Activated naive CD4-positive, alpha-beta T cell treated with anti-CD3 and anti-CD28 coated beads, Interleukin-2, amount 50 U/mL, for 72 hours (primary cell): Measurements from ENCODE around the gene TMEM63C. TPM values are rescaled to one million over a fixed set of nuclear protein-coding genes. Genes with fewer than 3 reads are reported as not detected.
A peak's percentile ranks its signal among the peaks of the same experiment; 100 is the strongest.

Experiments
- ATAC-seq, 2 donors: fragments of 150-1000 bp; cut with Tn5 transposase; 2 replicates each; pipeline ENCODE4 v1.10.0; 2021; ENCODE audit warnings: mild to moderate bottlenecking in 2 of 2, moderate library complexity in 2 of 2
- DNase-seq, 2 donors: peaks; one replicate each; pipeline ENCODE4 v3.0.0; 2021 to 2022; ENCODE audit warnings: low spot score in 2 of 2
- H3K27ac Mint-ChIP-seq, 2 donors: one replicate each; pipeline ENCODE4 v1.8.0; 2022; ENCODE audit warnings: mild to moderate bottlenecking in 2 of 2, mixed read lengths in 2 of 2
- H3K36me3 Mint-ChIP-seq, 2 donors: one replicate each; pipeline ENCODE4 v1.8.0; 2022; ENCODE audit warnings: mixed read lengths in 2 of 2
- H3K9me3 Mint-ChIP-seq, 2 donors: one replicate each; pipeline ENCODE4 v1.8.0; 2022; ENCODE audit warnings: mixed read lengths in 2 of 2
- total RNA-seq, 2 donors: library from RNA; stranded (reverse); gene quantifications; one replicate each; pipeline ENCODE4 v1.2.3, GENCODE V29; 2022

The TMEM63C gene
- total RNA-seq, 2 donors from 2014 or later: 0.32 to 1.1 TPM

- ATAC-seq: no peak
- no peaks in the 10 kb centered on the region for H3K9me3 Mint-ChIP-seq
Measured at GRCh38 chr14:77253333-77254190, 72.0 kb downstream of the TMEM63C start.

GRCh38 chr14:77256694-77257093 lies 75.1 kb downstream of the TMEM63C start:
- no peaks in the 10 kb centered on the region for H3K9me3 Mint-ChIP-seq
- H3K27ac Mint-ChIP-seq: no peak overlapping the region
- no peaks in the 10 kb centered on the region for H3K36me3 Mint-ChIP-seq
- no peak for DNase-seq
- no peak for ATAC-seq

More at GRCh38 chr14:77253333-77254190, 72.0 kb downstream of the TMEM63C start:
- no peak overlapping the region for H3K27ac Mint-ChIP-seq
- no peaks in the 10 kb centered on the region for H3K36me3 Mint-ChIP-seq
- DNase-seq: no peak

GRCh38 chr14:77257700-77258099 lies 76.1 kb downstream of the TMEM63C start:
- Mint-ChIP-seq H3K36me3 (no peaks in the 10 kb centered on the region), H3K9me3 (no peaks in the 10 kb centered on the region), H3K27ac (no peak overlapping the region)
- DNase-seq (no peak), ATAC-seq (no peak)

- Mint-ChIP-seq H3K27ac (no peak overlapping the region), H3K36me3 (no peaks in the 10 kb centered on the region), H3K9me3 (no peaks in the 10 kb centered on the region)
- ATAC-seq (no peak), DNase-seq (no peak)
Measured at GRCh38 chr14:77258566-77258965, 77.0 kb downstream of the TMEM63C start.

- ATAC-seq (no peak), DNase-seq (no peak)
- Mint-ChIP-seq H3K36me3 (no peaks in the 10 kb centered on the region), H3K27ac (no peak overlapping the region), H3K9me3 (no peaks in the 10 kb centered on the region)
Measured at GRCh38 chr14:77259025-77259715, 77.6 kb downstream of the TMEM63C start.

- ATAC-seq: no peak
- no peak for DNase-seq
- no peaks in the 10 kb centered on the region for H3K36me3 Mint-ChIP-seq
- H3K27ac Mint-ChIP-seq: no peak overlapping the region
- H3K9me3 Mint-ChIP-seq: no peaks in the 10 kb centered on the region
Measured at GRCh38 chr14:77260199-77260598, 78.6 kb downstream of the TMEM63C start.

- H3K9me3 Mint-ChIP-seq: no peaks in the 10 kb centered on the region
- DNase-seq: no peak
- H3K36me3 Mint-ChIP-seq: no peaks in the 10 kb centered on the region
- H3K27ac Mint-ChIP-seq: no peak overlapping the region
- ATAC-seq: no peak
Measured at GRCh38 chr14:77260631-77261030, 79.0 kb downstream of the TMEM63C start.

- Mint-ChIP-seq H3K9me3 (peaks cover 0 to 5% of the 10 kb centered on the region in 2 donors), H3K36me3 (peaks cover 0 to 12% of the 10 kb centered on the region in 2 donors), H3K27ac (no peak overlapping the region)
- DNase-seq (no peak), ATAC-seq (no peak)
Measured at GRCh38 chr14:77264466-77265186, 83.0 kb downstream of the TMEM63C start.

- ATAC-seq (no peak), DNase-seq (no peak)
- Mint-ChIP-seq H3K9me3 (peaks cover 0 to 5% of the 10 kb centered on the region in 2 donors), H3K27ac (no peak overlapping the region), H3K36me3 (peaks cover 0 to 12% of the 10 kb centered on the region in 2 donors)
Measured at GRCh38 chr14:77265187-77265515, 83.6 kb downstream of the TMEM63C start.

GRCh38 chr14:77265561-77266335 lies 84.2 kb downstream of the TMEM63C start:
- DNase-seq (no peak), ATAC-seq (no peak)
- Mint-ChIP-seq H3K27ac (no peak overlapping the region), H3K36me3 (peaks cover 0 to 12% of the 10 kb centered on the region in 2 donors), H3K9me3 (peaks cover 0 to 5% of the 10 kb centered on the region in 2 donors)

GRCh38 chr14:77266336-77266735 lies 84.7 kb downstream of the TMEM63C start:
- peaks cover 0 to 12% of the 10 kb centered on the region in 2 donors for H3K36me3 Mint-ChIP-seq
- ATAC-seq (no peak), DNase-seq (no peak)
- peaks cover 0 to 5% of the 10 kb centered on the region in 2 donors for H3K9me3 Mint-ChIP-seq
- H3K27ac Mint-ChIP-seq: no peak overlapping the region

GRCh38 chr14:77267937-77268699 lies 86.5 kb downstream of the TMEM63C start:
- Mint-ChIP-seq H3K9me3 (peaks cover 0 to 5% of the 10 kb centered on the region in 2 donors), H3K36me3 (peaks cover 0 to 12% of the 10 kb centered on the region in 2 donors), H3K27ac (no peak overlapping the region)
- no peak for DNase-seq
- no peak for ATAC-seq

- Mint-ChIP-seq H3K27ac (no peak overlapping the region), H3K9me3 (peaks cover 0 to 5% of the 10 kb centered on the region in 2 donors), H3K36me3 (peaks cover 0 to 12% of the 10 kb centered on the region in 2 donors)
- ATAC-seq: peak in 1 of 2 donors; percentile 22
- no peak for DNase-seq
Measured at GRCh38 chr14:77268989-77269600, 87.5 kb downstream of the TMEM63C start.

GRCh38 chr14:77270361-77271112 lies 88.9 kb downstream of the TMEM63C start:
- ATAC-seq: no peak
- peaks cover 0 to 5% of the 10 kb centered on the region in 2 donors for H3K9me3 Mint-ChIP-seq
- H3K36me3 Mint-ChIP-seq: peaks cover 0 to 12% of the 10 kb centered on the region in 2 donors
- no peak for DNase-seq
- no peak overlapping the region for H3K27ac Mint-ChIP-seq
